GM10248 (cell line): Measurements from ENCODE around the gene COQ8A.
A peak's percentile ranks its signal among the peaks of the same experiment; 100 is the strongest.
"Not testable (repeated sequence)": the region's sequence is repeated elsewhere in the genome, so short reads cannot be mapped to it uniquely, and the experiment has no call there.

Source experiments
- CTCF ChIA-PET: fragments of 300-600 bp; sonication (Branson Sonifier 250); formaldehyde crosslinking; extraction: SDS; loops from one replicate; lab custom pipeline; 2021; ENCODE audit warnings: antibody characterized with exemption; lab: Yijun Ruan, JAX
- POLR2A ChIA-PET: fragments of 350-650 bp; sonication (Branson Sonifier 250); formaldehyde crosslinking; extraction: SDS; loops from one replicate; lab custom pipeline; 2020; ENCODE audit warnings: antibody characterized with exemption; lab: Yijun Ruan, JAX
- DNase-seq: peaks from one replicate; pipeline ENCODE4 v3.0.0; 2012; ENCODE audit errors: extremely low spot score
- CTCF ChIP-seq: IDR thresholded peaks from 2 replicates; pipeline ENCODE4 v1.5.1; 2012; ENCODE audit warnings: mild to moderate bottlenecking, low read depth; ENCODE audit errors: extremely low read depth, missing control alignments, control extremely low read depth

COQ8A gene

GRCh38 chr1:226995365-226996332, 55.6 kb downstream of the COQ8A start:
- peak; percentile 66 for DNase-seq
- CTCF ChIA-PET = interaction anchor here (0.6 to 1.8 kb wide), 5 partner anchors 11 to 83 kb away, joined by 3 to 5 read pairs (median 3); no protein-coding TSS in a partner anchor
- TF ChIP-seq CTCF = no peak
- POLR2A ChIA-PET = no interaction called here

- DNase-seq, CTCF ChIA-PET, POLR2A ChIA-PET: not testable (repeated sequence)
Measured at GRCh38 chr1:226999579-226999978, 59.5 kb downstream of the COQ8A start.

- no peak for DNase-seq
- POLR2A ChIA-PET = no interaction called here
- no peak for TF ChIP-seq CTCF
- CTCF ChIA-PET = interaction anchor here (1.3 to 1.4 kb wide), 2 partner anchors 8 to 9 kb away, joined by 3 to 4 read pairs; no protein-coding TSS in a partner anchor
Measured at GRCh38 chr1:227002531-227003049, 62.5 kb downstream of the COQ8A start.

- no peak for DNase-seq
- no peak for TF ChIP-seq CTCF
- ChIA-PET POLR2A (no interaction called here), CTCF (interaction anchor here (1.3 to 1.5 kb wide), 2 partner anchors 9 to 16 kb away, joined by 3 to 4 read pairs; no protein-coding TSS in a partner anchor)
Measured at GRCh38 chr1:227003165-227003564, 63.1 kb downstream of the COQ8A start.

GRCh38 chr1:227004796-227005195, 64.7 kb downstream of the COQ8A start:
- no peak for TF ChIP-seq CTCF
- ChIA-PET CTCF (interaction anchor here (1.5 kb wide), 1 partner anchor 58 kb away, joined by 4 read pairs; no protein-coding TSS in a partner anchor), POLR2A (no interaction called here)
- DNase-seq = no peak

- POLR2A ChIA-PET = interaction anchor here (0.5 kb wide), 1 partner anchor 67 kb away, joined by 3 read pairs; no protein-coding TSS in a partner anchor
- no peak for TF ChIP-seq CTCF
- DNase-seq = no peak
- CTCF ChIA-PET = interaction anchor here (0.7 to 1.7 kb wide), 3 partner anchors 11 to 94 kb away, joined by 3 to 5 read pairs (median 4); no protein-coding TSS in a partner anchor
Measured at GRCh38 chr1:227006226-227006796, 66.2 kb downstream of the COQ8A start.

GRCh38 chr1:227009937-227010336, 69.8 kb downstream of the COQ8A start:
- CTCF ChIA-PET = interaction anchor here (1.6 kb wide), 2 partner anchors 23 to 27 kb away, joined by 3 to 4 read pairs; no protein-coding TSS in a partner anchor
- POLR2A ChIA-PET = no interaction called here
- no peak for DNase-seq
- no peak for TF ChIP-seq CTCF
